GM10248 (cell line): ENCODE data around the gene SLC25A21.

ENCODE experiments used
- CTCF ChIA-PET: fragments of 300-600 bp; sonication (Branson Sonifier 250); formaldehyde crosslinking; extraction: SDS; loops from one replicate; lab custom pipeline; 2021; ENCODE audit warnings: antibody characterized with exemption; lab: Yijun Ruan, JAX
- POLR2A ChIA-PET: fragments of 350-650 bp; sonication (Branson Sonifier 250); formaldehyde crosslinking; extraction: SDS; loops from one replicate; lab custom pipeline; 2020; ENCODE audit warnings: antibody characterized with exemption; lab: Yijun Ruan, JAX
- DNase-seq: peaks from one replicate; pipeline ENCODE4 v3.0.0; 2012; ENCODE audit errors: extremely low spot score
- TF ChIP-seq, protein P1 (sequence below): IDR thresholded peaks from 2 replicates; pipeline ENCODE4 v1.5.1; 2012; ENCODE audit warnings: mild to moderate bottlenecking, low read depth; ENCODE audit errors: extremely low read depth, missing control alignments, control extremely low read depth

SLC25A21 gene

GRCh38 chr14:36948157-36948859 lies 224.1 kb downstream of the SLC25A21 start:
- ChIA-PET CTCF (no interaction called here), POLR2A (no interaction called here)
- no peak for DNase-seq
- TF ChIP-seq, protein P1, sequence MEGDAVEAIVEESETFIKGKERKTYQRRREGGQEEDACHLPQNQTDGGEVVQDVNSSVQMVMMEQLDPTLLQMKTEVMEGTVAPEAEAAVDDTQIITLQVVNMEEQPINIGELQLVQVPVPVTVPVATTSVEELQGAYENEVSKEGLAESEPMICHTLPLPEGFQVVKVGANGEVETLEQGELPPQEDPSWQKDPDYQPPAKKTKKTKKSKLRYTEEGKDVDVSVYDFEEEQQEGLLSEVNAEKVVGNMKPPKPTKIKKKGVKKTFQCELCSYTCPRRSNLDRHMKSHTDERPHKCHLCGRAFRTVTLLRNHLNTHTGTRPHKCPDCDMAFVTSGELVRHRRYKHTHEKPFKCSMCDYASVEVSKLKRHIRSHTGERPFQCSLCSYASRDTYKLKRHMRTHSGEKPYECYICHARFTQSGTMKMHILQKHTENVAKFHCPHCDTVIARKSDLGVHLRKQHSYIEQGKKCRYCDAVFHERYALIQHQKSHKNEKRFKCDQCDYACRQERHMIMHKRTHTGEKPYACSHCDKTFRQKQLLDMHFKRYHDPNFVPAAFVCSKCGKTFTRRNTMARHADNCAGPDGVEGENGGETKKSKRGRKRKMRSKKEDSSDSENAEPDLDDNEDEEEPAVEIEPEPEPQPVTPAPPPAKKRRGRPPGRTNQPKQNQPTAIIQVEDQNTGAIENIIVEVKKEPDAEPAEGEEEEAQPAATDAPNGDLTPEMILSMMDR = no peak

DNA sequence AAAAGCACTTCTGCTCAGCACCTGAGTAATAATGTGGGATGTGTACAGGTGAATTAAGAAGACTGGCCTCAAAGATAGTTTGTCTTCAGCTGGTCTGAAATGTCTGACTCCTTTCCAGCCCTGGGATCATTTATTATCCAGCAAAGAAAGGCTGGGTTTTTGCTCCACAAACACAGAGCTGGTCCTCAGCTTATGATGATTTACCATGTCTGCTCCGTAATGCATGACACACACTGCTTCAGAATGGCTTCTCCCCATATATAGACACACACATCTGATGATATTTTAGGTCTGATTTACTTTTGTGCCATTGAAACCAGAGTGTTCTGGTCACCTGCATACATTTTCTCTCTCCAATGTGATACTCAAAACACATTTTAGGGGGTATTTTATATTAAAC lies 225.0 kb downstream of the SLC25A21 start:
- TF ChIP-seq, protein P1 = no peak
- no peak for DNase-seq
- ChIA-PET POLR2A (no interaction called here), CTCF (no interaction called here)

DNA sequence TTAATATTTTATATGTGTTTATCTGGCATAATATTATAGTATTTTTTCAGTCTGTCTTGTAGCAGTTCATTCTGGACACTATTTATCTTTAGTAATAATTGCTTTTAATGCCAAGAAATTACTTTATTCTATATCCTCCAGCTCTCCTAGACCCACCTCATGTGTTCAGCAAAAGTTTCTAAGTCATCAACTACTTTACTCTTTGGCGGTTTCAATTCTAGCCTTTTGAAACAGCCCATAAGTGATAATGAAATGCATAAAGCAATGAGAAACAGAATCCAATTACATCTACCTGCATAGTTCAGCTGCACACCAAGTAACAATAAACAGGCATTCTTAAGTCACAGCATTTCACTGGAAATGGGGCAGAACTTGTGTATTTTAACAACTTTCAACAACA lies 225.5 kb downstream of the SLC25A21 start:
- DNase-seq = no peak
- ChIA-PET CTCF (no interaction called here), POLR2A (no interaction called here)
- TF ChIP-seq, protein P1 = no peak

DNA sequence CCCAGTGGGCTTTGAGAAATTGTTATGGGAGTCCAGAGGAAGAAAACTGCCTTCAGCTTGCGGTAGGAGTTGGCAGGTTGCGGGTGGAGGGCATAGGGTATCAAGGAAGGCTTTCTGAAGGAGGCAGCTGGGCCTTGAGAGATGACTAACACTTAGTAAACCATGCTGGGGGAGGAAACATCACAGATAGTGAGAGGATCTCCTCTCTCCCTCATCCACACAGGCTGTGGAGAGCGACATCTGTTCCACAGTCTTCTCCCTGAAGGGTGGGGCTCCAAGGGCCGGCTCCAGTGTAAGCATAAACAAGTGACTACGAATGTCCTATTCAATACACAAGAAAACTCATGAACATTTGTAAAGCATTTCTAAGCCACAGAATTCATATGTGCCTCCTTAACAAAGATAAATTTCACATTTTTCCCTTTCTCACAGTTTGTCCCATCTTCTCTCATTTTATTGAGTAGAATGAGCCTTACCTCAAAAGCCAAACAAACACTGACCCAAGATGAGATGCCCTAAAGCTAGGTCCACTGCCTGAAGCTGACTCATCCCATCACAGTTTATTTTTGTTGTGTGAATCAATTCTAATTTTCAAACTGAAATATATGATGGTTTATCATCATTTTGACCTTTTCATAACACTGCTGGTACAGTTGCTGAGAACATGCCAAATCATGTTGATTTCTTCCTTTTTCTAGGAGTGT lies 227.9 kb downstream of the SLC25A21 start:
- CTCF ChIA-PET = no interaction called here

DNA sequence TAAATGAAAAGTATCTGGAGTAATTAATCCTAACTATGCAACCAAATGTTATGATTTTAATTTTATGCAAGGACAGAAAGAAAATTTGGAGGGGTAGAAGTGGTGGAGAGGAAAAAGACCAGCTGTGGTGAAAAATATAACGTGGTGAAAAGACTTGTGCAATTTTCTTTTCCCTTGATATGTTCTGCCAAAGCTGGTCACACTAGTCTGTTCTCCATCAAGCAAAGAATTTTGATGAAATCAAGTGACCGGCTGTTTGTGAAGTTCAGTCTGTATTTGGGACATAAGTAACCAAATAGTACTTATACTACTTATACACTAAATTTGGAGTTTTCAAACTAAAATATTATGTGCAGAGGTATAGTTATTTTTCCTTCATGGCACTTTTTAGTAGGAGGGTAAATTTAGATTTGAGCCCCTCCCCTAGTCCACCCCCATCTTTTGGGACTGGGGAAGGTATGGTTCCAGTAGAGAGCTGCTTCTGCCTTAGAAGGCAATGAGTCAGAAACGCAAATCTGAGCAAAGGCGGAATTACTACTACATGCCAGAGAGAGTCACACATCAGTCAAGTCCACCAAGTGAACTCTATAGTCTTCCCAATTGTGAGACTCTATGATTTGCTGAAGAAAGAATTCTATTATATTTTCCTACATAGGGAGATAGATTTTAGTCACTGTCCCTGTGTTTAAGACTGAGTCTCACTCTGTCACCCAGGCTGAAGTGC lies 229.7 kb downstream of the SLC25A21 start:
- TF ChIP-seq, protein P1 = no peak
- CTCF ChIA-PET = interaction anchor here (0.7 to 3.1 kb wide), 23 partner anchors 8 to 938 kb away, joined by 3 to 41 read pairs (median 4); no protein-coding TSS in a partner anchor
- DNase-seq = no peak
- POLR2A ChIA-PET = no interaction called here

More for the DNA sequence above, 227.9 kb downstream of the SLC25A21 start:
- TF ChIP-seq, protein P1 = no peak
- no peak for DNase-seq
- POLR2A ChIA-PET = no interaction called here
